ENCODE results near the gene ARHGAP24. TPM values are rescaled to one million over a fixed set of nuclear protein-coding genes. Genes with fewer than 3 reads are reported as not detected.

ARHGAP24 gene
- total RNA-seq, 1 experiment from 2014 or later: 1.5 TPM

- DNase-seq: no peak
- no peaks in the 10 kb centered on the region for H3K27me3 ChIP-seq
- H3K36me3 ChIP-seq: no peaks in the 10 kb centered on the region
- no peaks in the 10 kb centered on the region for H3K9me3 ChIP-seq
- no peak overlapping the region for H3K4me3 ChIP-seq
Observed at GRCh38 chr4:85748654-85749053, 273.7 kb downstream of the ARHGAP24 start.

- Histone ChIP-seq H3K9me3 (no peaks in the 10 kb centered on the region), H3K4me3 (no peak overlapping the region), H3K27me3 (no peaks in the 10 kb centered on the region), H3K36me3 (no peaks in the 10 kb centered on the region)
- DNase-seq: no peak
Observed at GRCh38 chr4:85751866-85752265, 276.9 kb downstream of the ARHGAP24 start.

GRCh38 chr4:85755285-85755684 lies 280.3 kb downstream of the ARHGAP24 start:
- Histone ChIP-seq H3K9me3 (no peaks in the 10 kb centered on the region), H3K27me3 (no peaks in the 10 kb centered on the region), H3K4me3 (no peak overlapping the region), H3K36me3 (no peaks in the 10 kb centered on the region)
- no peak for DNase-seq

- Histone ChIP-seq H3K9me3 (no peaks in the 10 kb centered on the region), H3K27me3 (no peaks in the 10 kb centered on the region), H3K36me3 (no peaks in the 10 kb centered on the region), H3K4me3 (no peak overlapping the region)
- no peak for DNase-seq
Observed at GRCh38 chr4:85756938-85757337, 282.0 kb downstream of the ARHGAP24 start.

- Histone ChIP-seq H3K9me3 (no peaks in the 10 kb centered on the region), H3K36me3 (no peaks in the 10 kb centered on the region), H3K4me3 (no peak overlapping the region), H3K27me3 (no peaks in the 10 kb centered on the region)
- DNase-seq: no peak
Observed at GRCh38 chr4:85759388-85759787, 284.4 kb downstream of the ARHGAP24 start.

- H3K9me3 ChIP-seq: no peaks in the 10 kb centered on the region
- DNase-seq: no peak
- H3K36me3 ChIP-seq: no peaks in the 10 kb centered on the region
- no peak overlapping the region for H3K4me3 ChIP-seq
- no peaks in the 10 kb centered on the region for H3K27me3 ChIP-seq
Observed at GRCh38 chr4:85760511-85760910, 285.6 kb downstream of the ARHGAP24 start.

GRCh38 chr4:85761803-85762528 lies 287.0 kb downstream of the ARHGAP24 start:
- Histone ChIP-seq H3K36me3 (no peaks in the 10 kb centered on the region), H3K4me3 (no peak overlapping the region), H3K27me3 (no peaks in the 10 kb centered on the region), H3K9me3 (no peaks in the 10 kb centered on the region)
- DNase-seq: peak; percentile 68

- DNase-seq: peak; percentile 83
- H3K4me3 ChIP-seq: no peak overlapping the region
- no peaks in the 10 kb centered on the region for H3K27me3 ChIP-seq
- no peaks in the 10 kb centered on the region for H3K36me3 ChIP-seq
- no peaks in the 10 kb centered on the region for H3K9me3 ChIP-seq
Observed at GRCh38 chr4:85762529-85762871, 287.6 kb downstream of the ARHGAP24 start.

- Histone ChIP-seq H3K9me3 (no peaks in the 10 kb centered on the region), H3K27me3 (no peaks in the 10 kb centered on the region), H3K4me3 (no peak overlapping the region), H3K36me3 (no peaks in the 10 kb centered on the region)
- no peak for DNase-seq
Observed at GRCh38 chr4:85763202-85763601, 288.3 kb downstream of the ARHGAP24 start.

- H3K27me3 ChIP-seq: no peaks in the 10 kb centered on the region
- H3K9me3 ChIP-seq: no peaks in the 10 kb centered on the region
- no peak for DNase-seq
- no peaks in the 10 kb centered on the region for H3K36me3 ChIP-seq
- no peak overlapping the region for H3K4me3 ChIP-seq
Observed at GRCh38 chr4:85767649-85768048, 292.7 kb downstream of the ARHGAP24 start.

- Histone ChIP-seq H3K27me3 (no peaks in the 10 kb centered on the region), H3K9me3 (no peaks in the 10 kb centered on the region), H3K36me3 (no peaks in the 10 kb centered on the region), H3K4me3 (no peak overlapping the region)
- no peak for DNase-seq
Observed at GRCh38 chr4:85769009-85769408, 294.1 kb downstream of the ARHGAP24 start.

GRCh38 chr4:85772470-85772869 lies 297.5 kb downstream of the ARHGAP24 start:
- no peak for DNase-seq
- Histone ChIP-seq H3K36me3 (no peaks in the 10 kb centered on the region), H3K4me3 (no peak overlapping the region), H3K27me3 (no peaks in the 10 kb centered on the region), H3K9me3 (no peaks in the 10 kb centered on the region)

- no peaks in the 10 kb centered on the region for H3K36me3 ChIP-seq
- no peak overlapping the region for H3K4me3 ChIP-seq
- no peak for DNase-seq
Observed at GRCh38 chr4:85773372-85773771, 298.4 kb downstream of the ARHGAP24 start.

GRCh38 chr4:85774000-85774399 lies 299.1 kb downstream of the ARHGAP24 start:
- Histone ChIP-seq H3K27me3 (no peaks in the 10 kb centered on the region), H3K9me3 (no peaks in the 10 kb centered on the region), H3K4me3 (no peak overlapping the region), H3K36me3 (no peaks in the 10 kb centered on the region)
- DNase-seq: no peak

More at GRCh38 chr4:85773372-85773771, 298.4 kb downstream of the ARHGAP24 start:
- no peaks in the 10 kb centered on the region for H3K27me3 ChIP-seq
- no peaks in the 10 kb centered on the region for H3K9me3 ChIP-seq

- no peaks in the 10 kb centered on the region for H3K36me3 ChIP-seq
- no peak overlapping the region for H3K4me3 ChIP-seq
- no peak for DNase-seq
- H3K27me3 ChIP-seq: no peaks in the 10 kb centered on the region
- H3K9me3 ChIP-seq: no peaks in the 10 kb centered on the region
Observed at GRCh38 chr4:85774489-85774888, 299.5 kb downstream of the ARHGAP24 start.

- no peak for DNase-seq
- Histone ChIP-seq H3K27me3 (no peaks in the 10 kb centered on the region), H3K36me3 (no peaks in the 10 kb centered on the region), H3K9me3 (no peaks in the 10 kb centered on the region), H3K4me3 (no peak overlapping the region)
Observed at GRCh38 chr4:85776096-85776495, 301.1 kb downstream of the ARHGAP24 start.

GRCh38 chr4:85776579-85776978 lies 301.6 kb downstream of the ARHGAP24 start:
- Histone ChIP-seq H3K4me3 (no peak overlapping the region), H3K9me3 (no peaks in the 10 kb centered on the region), H3K27me3 (no peaks in the 10 kb centered on the region), H3K36me3 (no peaks in the 10 kb centered on the region)
- no peak for DNase-seq

- Histone ChIP-seq H3K4me3 (peak overlapping the region; percentile 35), H3K9me3 (no peaks in the 10 kb centered on the region), H3K27me3 (no peaks in the 10 kb centered on the region), H3K36me3 (no peaks in the 10 kb centered on the region)
- DNase-seq: no peak
Observed at GRCh38 chr4:85777908-85778631, 303.1 kb downstream of the ARHGAP24 start.

All from MG63 (cell line).